HG02642 (cell line): Measurements from ENCODE around the gene GRID1.

ENCODE experiments used
- ATAC-seq: cut with Tn5 transposase; IDR thresholded peaks from one replicate; pipeline ENCODE4 v1.9.1; 2021; ENCODE audit warnings: mild to moderate bottlenecking; ENCODE audit not compliant: unreplicated experiment, poor library complexity

The GRID1 gene

DNA sequence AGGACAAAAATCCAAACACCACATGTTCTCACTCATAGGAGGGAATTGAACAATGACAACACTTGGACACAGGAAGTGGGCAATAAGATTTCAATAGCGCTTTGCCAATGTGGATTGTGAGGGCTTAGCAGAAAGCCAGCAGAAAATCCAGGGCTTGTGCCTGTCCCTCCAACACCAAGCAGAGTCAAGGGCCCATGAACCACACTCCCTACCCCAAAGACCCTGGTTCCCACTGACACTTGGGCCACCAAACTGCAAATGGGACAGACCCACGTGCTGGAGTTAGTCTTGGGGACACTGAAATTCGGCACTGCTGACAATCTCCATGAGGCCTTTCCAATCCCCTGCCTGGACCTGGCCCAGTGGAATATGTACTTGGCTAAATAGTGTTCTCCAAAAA, 67.0 kb downstream of the GRID1 start:
- no peak for ATAC-seq

DNA sequence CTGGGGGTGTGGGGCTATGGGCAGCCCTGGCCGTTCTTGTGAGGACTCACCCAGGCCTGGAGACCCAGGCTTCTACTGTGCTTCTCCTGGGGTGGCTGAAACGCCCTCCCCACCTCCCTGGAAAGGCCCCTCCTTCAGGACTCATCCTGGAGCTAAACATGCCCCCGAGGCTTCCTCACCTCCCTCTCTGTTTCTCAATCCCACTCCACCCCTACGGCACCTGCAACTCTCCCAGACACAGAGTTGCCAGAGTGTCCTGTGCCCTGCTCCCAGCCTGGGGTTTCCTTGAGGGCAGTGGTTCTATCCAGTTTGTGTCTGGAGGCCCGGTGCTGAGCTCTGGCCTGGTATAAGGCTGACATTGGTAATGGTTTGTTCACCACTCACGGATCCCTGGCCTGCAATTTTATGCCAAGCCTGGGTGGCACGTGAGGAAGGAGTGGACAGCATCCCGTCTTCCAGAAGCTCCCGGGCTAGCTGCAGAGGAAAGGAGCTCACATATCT, 68.0 kb downstream of the GRID1 start:
- ATAC-seq = no peak

DNA sequence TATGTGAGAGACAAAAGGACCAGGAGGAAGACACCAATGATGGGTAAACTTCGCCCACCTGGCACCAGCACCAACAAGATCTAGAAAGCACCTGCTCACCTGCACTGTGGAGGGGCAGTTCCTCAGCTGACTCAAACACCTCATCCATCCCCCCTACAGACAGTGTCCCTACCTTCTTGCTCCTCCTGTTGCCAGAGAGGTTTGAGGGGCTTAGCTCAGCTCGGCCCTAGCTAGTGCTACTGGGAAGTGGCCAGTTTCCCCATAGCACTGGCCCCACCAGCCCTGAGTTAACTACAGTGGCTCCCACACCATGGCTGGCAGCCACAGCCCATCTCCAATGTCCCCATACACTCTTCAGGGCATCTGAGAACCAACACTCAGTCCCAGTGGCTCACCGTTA, 70.8 kb downstream of the GRID1 start:
- no peak for ATAC-seq

DNA sequence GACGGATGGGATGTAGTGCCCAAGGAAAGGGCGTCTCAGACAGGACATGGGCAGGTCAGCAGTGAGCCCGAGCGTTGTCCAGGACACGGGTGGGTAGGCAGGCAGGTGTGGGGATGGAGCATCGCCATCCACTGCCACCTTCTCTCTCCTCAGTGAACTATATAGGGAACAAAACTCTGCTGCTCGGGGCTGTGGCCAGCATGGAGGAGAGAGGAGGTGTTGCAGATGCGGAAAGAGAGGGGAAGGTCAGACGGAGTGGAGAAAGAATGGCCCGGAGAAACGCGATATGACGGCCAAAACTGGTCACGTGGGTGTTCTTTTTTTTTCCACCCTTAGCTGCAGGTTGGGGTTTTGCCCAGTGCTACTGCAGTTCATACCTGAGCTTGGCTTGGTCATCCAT, 71.2 kb downstream of the GRID1 start:
- ATAC-seq = no peak

DNA sequence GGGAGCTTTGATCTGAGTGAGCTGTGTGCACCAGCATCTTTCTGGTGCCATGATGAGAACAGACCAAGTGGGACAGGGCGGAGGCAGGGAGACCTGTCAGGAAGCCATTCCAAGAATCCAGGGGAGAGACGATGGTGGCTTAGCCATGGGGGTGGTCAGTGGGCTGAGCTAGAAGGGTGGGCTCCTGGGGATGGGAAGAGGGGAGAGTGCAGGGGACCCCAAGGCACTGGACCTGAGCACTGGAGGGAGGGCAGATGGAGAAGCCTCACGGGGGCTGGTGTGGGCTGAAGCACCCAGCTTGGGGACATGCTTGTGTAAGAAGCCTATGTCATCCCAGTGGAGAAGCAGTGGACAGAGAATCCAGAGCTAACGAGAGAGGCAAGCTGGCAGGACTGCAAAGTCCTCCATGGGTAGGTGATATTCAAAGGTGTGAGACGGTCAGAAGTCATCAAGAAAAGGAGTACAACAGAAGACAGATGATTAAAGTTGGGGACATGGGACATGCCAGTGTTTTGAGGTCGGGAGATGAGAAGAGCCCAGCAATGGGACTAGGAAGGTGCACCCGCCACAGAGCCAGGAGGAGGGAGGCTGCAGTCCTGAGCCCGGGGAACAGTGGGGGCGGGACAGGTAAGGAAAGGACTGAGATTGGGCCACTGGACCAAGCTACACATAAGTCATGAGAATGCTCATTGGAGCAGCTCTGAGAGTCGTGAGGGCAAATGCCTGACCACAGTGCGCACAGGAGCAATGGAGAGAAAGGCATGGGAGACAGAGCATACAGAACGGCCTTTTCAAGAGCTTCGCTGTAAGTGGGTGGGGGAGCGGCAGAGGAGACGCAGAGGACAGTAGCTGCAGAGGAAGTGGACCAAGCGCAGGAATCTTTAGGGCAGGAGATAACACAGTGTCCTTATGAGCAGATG, 72.0 kb downstream of the GRID1 start:
- no peak for ATAC-seq

DNA sequence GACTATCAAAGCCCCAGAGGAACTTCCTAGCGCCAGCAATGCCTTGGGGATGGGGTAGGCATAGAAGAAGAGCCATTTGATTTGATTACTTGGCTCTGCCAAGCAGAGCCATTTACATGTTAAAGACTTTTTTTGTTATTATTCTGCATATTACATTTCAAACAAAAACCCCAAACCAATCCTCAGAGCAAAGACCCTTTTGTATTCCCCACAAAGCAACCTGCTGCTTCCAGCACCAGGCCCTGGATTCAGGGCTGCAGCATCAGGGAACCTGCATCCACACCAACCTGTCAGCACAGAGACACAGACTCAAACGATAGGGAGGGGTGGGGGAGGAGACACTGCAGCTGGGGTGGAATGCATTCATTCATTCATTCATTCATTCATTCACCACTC, 73.2 kb downstream of the GRID1 start:
- no peak for ATAC-seq

DNA sequence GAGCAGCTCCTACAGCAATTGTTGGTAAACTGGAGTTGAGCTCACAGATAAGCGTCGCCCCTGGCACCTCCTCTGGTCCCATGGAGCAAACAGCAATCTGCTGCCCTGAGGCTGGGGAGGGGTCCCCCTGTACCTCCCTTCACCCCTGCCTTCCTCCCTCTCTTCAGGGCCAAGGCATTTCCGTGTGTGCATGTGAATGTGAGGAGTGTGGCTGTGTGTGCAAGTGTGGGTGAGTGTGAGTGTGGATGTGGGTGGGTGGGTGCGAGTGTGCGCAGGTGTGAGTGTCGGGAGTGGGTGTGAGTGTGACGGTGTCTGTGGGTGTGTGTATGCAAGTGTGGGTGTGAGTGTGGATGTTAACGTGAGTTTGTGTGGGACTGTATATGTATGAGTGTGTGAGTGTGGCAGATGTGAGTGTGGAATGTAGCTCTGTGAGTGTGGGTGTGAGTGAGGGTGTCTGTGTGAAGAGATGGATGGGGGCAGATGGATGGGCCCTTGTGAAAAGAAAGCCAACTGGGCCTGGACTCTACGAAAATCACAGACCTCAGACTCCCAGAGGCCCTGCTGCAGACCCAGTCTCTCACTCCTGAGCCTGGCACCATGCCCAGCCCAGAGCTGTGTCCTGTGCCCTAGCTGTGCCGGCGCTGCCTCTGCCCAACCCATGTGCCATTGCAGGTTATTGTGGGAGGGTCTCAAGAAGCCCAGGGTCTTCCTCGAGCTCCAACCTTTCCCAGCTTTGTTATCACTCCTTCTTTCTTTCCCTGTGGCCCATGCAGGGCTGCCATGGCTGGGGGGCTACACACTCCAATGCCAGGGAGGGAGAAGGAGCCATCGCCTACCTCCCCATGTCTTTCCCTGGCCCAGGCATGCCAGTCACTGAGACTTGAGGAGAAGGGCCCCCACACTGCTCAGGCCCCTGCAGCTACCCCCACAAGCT, 73.9 kb downstream of the GRID1 start:
- no peak for ATAC-seq

DNA sequence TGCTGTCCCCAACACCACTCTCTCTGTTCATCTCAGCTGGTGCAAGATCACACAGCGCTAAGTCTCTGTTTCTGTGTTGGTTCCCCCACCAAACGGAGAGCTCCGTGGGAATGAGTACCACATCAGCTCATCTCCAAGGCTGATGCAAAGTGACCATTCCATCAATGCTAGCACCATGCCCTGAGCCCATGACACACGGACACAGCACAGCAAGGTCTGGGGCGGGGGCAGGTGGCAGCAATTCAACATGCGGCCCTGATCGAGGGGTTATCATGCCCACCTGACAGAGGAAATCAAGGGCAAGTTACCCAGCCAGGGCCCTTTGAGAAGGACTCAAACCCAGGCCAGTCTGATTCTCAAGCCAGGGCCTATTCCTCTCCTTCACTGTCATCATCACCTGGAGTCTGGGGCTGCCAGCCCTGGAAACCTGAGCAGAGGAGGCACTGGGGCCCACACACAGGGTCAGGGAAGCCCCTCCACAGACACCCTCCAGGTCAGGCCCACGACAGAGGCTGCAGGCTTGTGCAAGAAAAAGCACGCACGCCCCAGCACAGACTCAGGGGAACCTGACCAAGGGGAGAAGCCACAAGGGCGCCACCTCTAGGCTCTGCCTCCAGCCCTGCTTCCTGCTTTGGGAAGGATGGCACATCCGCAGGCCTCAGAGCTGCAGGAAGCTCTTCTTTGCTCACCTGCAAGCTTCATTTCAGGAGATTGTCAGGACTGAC, 74.8 kb downstream of the GRID1 start:
- no peak for ATAC-seq

DNA sequence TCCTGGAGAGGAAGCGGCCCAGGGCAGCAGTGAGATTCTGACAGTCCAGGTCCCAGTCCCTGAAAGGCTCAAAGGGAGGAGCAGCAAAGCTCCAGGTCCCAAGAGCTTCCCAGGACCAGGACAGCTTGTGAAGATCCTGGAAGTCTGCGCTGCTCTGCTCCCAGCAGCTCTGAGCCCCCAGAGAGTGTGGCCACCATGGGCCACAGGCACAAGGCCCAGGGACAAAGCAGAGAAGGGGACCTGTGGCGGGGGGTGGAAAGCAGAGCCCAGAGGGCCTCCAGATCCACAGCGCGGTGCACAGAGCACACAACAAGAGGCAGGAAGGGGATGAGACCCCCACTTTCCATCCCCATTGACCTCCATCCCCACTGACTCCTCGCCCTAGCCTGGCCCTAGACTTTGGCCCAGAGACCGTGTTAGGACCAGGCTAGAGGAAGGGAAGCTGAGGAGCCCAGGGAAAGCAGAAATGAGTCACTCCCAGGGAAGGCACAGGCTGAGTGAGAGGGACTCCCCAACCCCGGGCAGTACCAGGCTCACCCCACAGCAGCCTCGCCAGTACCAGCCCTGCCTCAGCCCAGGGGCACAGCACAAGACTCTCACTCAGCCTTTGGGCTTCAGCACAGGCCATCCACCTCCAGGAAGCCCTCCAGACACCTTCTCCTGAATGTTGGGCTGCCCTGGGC, 75.5 kb downstream of the GRID1 start:
- ATAC-seq = no peak

DNA sequence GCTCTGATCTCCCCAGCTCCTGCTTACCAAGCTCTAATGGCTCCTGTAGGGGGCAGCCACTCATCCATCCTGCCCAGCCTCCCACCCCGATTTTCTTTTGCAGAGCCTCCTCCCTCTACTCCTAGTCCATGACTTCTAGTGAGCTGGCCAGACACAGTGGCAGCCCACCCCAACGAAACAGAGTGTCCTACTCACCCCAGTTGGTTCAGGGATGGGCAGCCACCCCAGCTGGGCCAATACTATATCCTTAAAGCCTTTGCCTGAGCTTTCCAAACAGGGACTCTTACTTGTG, 77.1 kb downstream of the GRID1 start:
- no peak for ATAC-seq

DNA sequence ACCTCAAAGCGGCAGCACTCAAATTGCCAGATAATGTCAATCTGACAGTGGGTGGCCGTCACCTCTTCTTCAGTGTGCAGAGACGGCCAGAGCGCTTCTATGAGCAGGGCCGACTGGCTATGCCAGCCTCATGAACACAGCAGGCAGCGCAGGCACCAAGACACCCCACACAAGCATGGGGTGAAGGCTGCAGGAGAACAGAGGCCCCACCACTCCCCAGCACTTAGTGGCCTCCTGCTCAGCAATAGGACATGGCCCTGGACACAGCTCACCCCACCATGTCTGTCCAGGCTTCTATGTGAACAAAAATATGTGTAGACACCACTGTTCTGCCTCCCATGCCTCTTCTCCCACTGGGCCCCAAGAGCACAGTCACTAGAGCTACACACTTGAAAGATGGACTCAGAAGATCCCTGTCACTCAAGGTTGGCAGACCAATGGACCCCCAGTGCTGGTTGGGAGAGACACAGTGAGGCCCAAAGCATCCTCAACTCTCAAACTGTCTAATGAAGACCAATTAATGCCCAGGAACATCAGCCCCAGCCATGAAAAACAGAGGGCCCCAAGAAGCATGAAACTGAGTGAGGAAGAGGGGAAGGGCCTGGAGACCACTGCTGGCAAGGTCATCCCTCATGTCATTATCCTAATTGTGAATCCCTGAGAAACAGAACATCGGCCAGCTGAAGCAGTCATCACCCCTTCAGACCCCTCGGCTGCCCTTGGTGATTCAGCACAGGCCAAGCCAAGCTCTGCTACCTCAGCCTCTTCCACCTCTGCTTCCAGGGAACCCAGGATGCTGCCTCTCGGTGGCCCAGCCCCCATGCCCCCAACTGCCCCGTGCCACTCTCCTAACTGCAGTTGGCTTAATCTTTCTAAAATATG, 77.7 kb downstream of the GRID1 start:
- no peak for ATAC-seq

DNA sequence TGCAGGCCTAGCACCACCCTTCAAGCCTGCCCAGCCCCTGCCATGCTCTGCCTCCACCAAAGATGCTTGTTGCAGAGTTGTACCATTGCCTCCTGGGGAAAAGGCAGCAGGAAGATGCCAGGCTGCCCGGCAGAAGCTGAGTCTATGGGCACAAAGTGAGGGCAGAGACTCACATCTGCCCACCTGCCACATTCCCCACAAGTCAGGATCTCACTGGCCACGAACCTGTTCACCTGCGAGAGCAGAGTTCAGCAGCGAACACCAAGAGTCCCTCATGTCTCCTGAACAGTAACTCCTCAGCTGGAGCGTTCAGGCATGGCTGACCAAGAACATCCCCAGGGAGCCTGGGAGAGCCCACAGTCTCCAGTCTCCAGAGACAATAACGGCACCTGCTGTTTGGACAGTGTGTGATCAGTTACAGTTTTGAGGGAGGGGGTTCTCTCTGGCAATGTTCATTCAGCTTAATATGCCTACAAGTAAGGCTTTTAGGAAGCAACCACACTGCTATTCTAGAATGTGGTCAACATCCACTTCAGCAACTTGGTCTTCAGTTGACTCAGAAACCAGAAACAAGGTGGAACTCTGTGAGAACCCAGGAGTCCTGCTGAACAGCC, 78.5 kb downstream of the GRID1 start:
- peak; percentile 42 for ATAC-seq

DNA sequence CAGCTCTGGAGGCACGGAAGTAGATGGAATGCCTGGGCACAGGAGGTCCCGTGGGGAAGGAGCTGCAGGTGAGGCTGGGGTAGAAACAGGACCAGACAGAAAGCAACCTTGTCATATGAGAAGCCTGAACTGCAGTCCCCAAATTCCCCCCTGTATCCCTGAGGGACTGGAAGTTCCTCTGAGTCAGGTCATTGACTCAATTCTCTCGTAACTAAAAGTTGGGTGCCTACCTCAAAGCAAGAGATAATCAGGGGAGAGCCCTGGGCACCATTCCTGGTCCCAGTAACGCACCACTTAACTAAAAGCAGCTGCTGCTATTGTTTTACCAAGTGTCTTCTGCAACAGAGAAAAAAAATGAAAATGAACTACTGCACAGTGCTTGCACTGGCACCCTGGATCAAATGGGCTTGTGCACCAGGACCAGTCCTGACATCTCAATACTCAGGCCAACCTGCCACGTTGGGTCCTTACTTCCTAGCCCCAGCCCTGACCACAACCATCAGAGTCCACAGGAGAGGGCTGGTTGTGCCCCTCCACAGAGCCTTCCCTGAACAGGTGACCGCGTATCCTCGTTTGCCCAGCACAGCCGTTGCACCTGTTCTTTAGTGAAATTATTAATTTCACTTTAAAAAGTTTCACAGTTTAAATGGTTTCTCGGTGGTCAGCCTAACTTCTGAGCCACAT, 79.3 kb downstream of the GRID1 start:
- no peak for ATAC-seq

DNA sequence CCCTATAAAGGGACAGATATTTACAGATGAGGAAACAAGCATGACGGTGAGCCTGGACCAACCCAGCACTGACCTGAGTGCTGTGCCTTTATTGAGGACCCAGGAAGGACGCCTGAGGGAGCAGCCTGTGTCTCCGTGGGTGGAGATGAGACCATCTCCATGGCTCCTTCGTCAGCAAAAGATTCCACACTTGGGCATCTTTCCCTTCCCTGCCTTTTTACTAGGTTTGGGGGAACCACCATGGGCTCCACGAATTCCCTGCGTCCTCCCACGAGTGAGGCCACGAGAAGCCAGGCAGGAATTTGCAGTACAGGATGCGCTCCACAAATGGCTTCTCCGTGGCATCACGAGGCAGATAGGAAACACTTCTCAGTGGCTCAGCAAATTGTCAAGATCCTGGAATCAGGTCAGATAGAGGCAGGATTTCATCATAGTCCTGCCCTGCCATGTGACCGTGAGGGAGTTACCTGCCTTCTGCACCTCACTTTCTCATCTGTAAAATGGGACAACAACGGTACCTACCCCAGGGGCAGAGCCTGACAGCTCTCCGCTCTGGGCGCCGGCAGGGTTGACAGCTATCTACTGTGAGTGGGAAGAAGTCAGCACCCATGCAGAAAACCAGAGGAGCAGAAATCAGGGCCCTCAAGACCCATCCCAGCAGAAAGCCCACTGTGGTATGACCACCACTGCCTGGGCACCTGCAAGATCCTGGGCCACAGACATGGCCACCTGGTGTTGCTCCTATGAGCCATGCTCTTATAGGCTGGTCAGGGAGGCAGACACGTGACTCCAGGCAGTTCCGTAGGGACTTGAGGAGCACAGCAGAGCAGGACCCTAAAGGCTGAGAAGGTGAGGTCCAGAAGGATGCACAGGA, 80.1 kb downstream of the GRID1 start:
- ATAC-seq = no peak

DNA sequence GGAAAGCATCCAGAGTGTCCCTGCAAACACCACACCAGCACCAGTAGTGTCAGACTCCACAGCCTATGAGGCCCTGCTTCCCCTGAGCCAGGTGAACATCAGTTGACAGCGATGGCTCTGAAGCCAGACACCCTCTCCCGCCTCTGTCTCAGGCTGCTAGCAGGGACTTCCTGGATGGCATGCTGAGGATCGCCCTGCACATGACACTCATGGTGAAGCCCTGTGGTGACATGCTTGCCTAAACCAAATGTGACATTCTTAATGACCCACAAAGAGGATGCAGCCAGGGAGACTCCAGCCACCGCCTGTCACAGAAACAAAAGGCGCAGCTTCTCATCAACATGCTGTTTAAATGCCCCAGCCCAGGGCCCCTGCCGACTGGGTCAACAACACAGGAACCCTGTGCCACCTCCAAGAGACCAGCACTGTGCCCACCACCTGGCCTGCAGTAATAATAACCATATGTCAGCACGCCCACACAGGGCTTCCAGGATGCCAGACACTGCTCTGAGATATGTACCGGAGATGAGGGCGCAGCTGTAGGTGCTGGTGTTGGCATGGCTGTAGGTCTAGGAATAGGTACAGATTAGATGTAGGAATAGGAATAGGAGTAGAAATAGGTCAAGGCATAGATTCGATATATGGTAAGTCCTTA, 81.3 kb downstream of the GRID1 start:
- no peak for ATAC-seq

DNA sequence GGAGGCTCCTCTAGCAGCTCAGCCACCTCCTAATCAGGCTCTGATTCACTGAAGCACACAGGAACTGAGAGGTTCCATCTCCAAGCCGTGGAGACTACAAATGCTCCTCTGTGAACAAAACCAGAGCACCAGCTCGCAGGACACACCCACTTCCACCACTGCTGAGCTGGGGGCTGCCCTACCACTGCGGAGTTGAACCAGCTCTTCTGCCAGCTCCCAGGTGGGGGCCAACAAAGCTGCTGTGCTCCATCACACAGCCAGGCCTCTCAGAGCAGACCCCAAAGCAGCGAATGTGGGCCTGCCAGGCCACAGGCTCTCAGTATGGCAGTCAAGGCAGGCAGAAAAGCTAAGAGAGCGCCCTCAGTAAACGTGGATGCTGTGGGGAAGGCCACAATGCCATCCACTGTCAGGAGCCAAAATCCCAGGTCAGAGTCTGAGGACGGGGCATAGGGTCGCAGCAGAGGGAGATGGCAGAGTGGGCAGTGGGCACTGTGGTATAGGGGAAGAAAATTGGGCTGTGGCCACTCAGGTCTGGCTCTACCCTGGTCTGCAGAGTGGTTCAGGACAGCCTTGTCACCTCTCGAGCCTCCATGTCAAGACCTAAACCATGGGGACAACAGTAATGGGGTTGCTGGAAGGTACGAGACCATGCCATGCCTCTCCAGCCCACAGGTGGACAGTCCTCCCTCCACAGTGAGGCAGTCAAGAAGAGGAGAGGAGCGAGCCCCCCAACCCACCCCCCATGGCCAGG, 82.1 kb downstream of the GRID1 start:
- no peak for ATAC-seq
